ENCODE measurements around the gene PSRC1. TPM values are rescaled to one million over a fixed set of nuclear protein-coding genes. Genes with fewer than 3 reads are reported as not detected.

The PSRC1 gene
- total RNA-seq, 1 donor from 2014 or later = 7.4 TPM

- DNase-seq (ENCODE audit: low spot score) = no peak
These were observed 35.3 kb downstream of the PSRC1 start for GRCh38 chr1:109247401-109248365.

GRCh38 chr1:109246141-109246551 lies 36.8 kb downstream of the PSRC1 start:
- DNase-seq (ENCODE audit: low spot score) = no peak

GRCh38 chr1:109243860-109244552 lies 38.9 kb downstream of the PSRC1 start:
- DNase-seq (ENCODE audit: low spot score) = no peak

- DNase-seq (ENCODE audit: low spot score) = no peak
These were observed 39.7 kb downstream of the PSRC1 start for GRCh38 chr1:109243221-109243620.

- no peak for DNase-seq (ENCODE audit: low spot score)
These were observed 40.6 kb downstream of the PSRC1 start for GRCh38 chr1:109242387-109242786.

- DNase-seq (ENCODE audit: low spot score) = no peak
These were observed 41.1 kb downstream of the PSRC1 start for GRCh38 chr1:109241841-109242345.

GRCh38 chr1:109241344-109241743 lies 41.6 kb downstream of the PSRC1 start:
- DNase-seq (ENCODE audit: low spot score) = no peak

GRCh38 chr1:109240158-109241152 lies 42.5 kb downstream of the PSRC1 start:
- DNase-seq (ENCODE audit: low spot score) = no peak

GRCh38 chr1:109239409-109240068 lies 43.4 kb downstream of the PSRC1 start:
- DNase-seq (ENCODE audit: low spot score) = no peak

GRCh38 chr1:109239047-109239408 lies 43.9 kb downstream of the PSRC1 start:
- no peak for DNase-seq (ENCODE audit: low spot score)

GRCh38 chr1:109238382-109238781 lies 44.6 kb downstream of the PSRC1 start:
- no peak for DNase-seq (ENCODE audit: low spot score)

GRCh38 chr1:109237512-109237911 lies 45.4 kb downstream of the PSRC1 start:
- no peak for DNase-seq (ENCODE audit: low spot score)

- DNase-seq (ENCODE audit: low spot score) = no peak
These were observed 47.8 kb downstream of the PSRC1 start for GRCh38 chr1:109235137-109235536.

GRCh38 chr1:109231066-109231465 lies 51.9 kb downstream of the PSRC1 start:
- DNase-seq (ENCODE audit: low spot score) = no peak

Other genes starting within 250 kb of the PSRC1 start
- 19.1 TPM for gene WDR47, start 241.0 kb downstream of the PSRC1 start, total RNA-seq
- gene TAF13, start 207.1 kb downstream of the PSRC1 start, total RNA-seq = 41.3 TPM
- gene TMEM167B, start 192.4 kb downstream of the PSRC1 start, total RNA-seq = 50.1 TPM
- 127 TPM for gene ELAPOR1, start 169.0 kb downstream of the PSRC1 start, total RNA-seq
- gene SARS1, start 69.2 kb downstream of the PSRC1 start, total RNA-seq = 113 TPM
- 20.9 TPM for gene CELSR2, start 33.6 kb downstream of the PSRC1 start, total RNA-seq
- gene MYBPHL, start 23.9 kb upstream of the PSRC1 start, total RNA-seq = 0.20 TPM
- gene SORT1, start 114.8 kb upstream of the PSRC1 start, total RNA-seq = 96.7 TPM
- gene PSMA5, start 143.3 kb upstream of the PSRC1 start, total RNA-seq = 58.5 TPM
- 3.1 TPM for gene SYPL2, start 183.4 kb upstream of the PSRC1 start, total RNA-seq
- 5.4 TPM for gene ATXN7L2, start 200.8 kb upstream of the PSRC1 start, total RNA-seq
- gene CYB561D1, start 210.9 kb upstream of the PSRC1 start, total RNA-seq = 18.5 TPM
- 15.6 TPM for gene AMIGO1, start 226.6 kb upstream of the PSRC1 start, total RNA-seq